Right lobe of liver (tissue), 6 donors: Measurements from ENCODE around the gene UQCR10. TPM values are rescaled to one million over a fixed set of nuclear protein-coding genes. Genes with fewer than 3 reads are reported as not detected.
A peak's percentile ranks its signal among the peaks of the same experiment; 100 is the strongest.

Experiments
- ATAC-seq, 4 donors: fragments of 200-7000 bp; cut with Tn5 transposase; one replicate each; pipeline ENCODE4 v1.9.1; 2020; ENCODE audit warnings: mild to moderate bottlenecking in 4 of 4, moderate library complexity in 4 of 4
- DNase-seq, 3 donors: peaks; one replicate each; pipeline ENCODE4 v3.0.0-alpha.2; 2020
- H3K27ac ChIP-seq, 3 donors: fragments of 200-600 bp; one replicate each; pipeline ENCODE4 v1.8.0; 2022
- H3K27me3 ChIP-seq, 2 donors: fragments of 200-600 bp; one replicate each; pipeline ENCODE4 v1.8.0; 2022
- H3K36me3 ChIP-seq, 4 donors: fragments of 200-600 bp; sonication (generic) in 1 of 4; one replicate each; pipeline versions ENCODE4 v1.5.1 to v1.8.0; 2017 to 2022; ENCODE audit warnings: control low read depth in 1 of 4
- H3K4me1 ChIP-seq, 4 donors: fragments of 200-600 bp; sonication (generic) in 1 of 4; one replicate each; pipeline versions ENCODE4 v1.5.1 to v1.8.0; 2017 to 2022; ENCODE audit warnings: control low read depth in 1 of 4
- H3K4me3 ChIP-seq, 3 donors: fragments of 200-600 bp; one replicate each; pipeline ENCODE4 v1.8.0; 2022
- H3K9me3 ChIP-seq, 4 donors: fragments of 200-600 bp; sonication (generic) in 1 of 4; one replicate each; pipeline versions ENCODE4 v1.5.1 to v1.8.0; 2017 to 2022; ENCODE audit warnings: control low read depth in 1 of 4
- CTCF ChIP-seq, 4 donors: fragments of 200-600 bp in 3 of 4; fragments of 450-650 bp in 1 of 4; IDR thresholded peaks; one replicate each; pipeline versions ENCODE4 v1.5.1 to v1.8.0; 2016 to 2022; ENCODE audit warnings: antibody characterized with exemption in 4 of 4, mild to moderate bottlenecking in 2 of 4
- POLR2A ChIP-seq: fragments of 450-650 bp; IDR thresholded peaks from one replicate; pipeline ENCODE4 v1.6.1; 2017; ENCODE audit warnings: antibody characterized with exemption, mild to moderate bottlenecking
- WGBS: methylation state at CpG from one replicate; pipeline ENCODE4 v1.1.6; 2018; ENCODE audit warnings: low coverage, low lambda C conversion rate; ENCODE audit not compliant: insufficient coverage; ENCODE audit errors: missing lambda C conversion rate; 5-methylcytosine and 5-hydroxymethylcytosine counted together
- intact Hi-C, 2 donors: fragments of 100-400 bp; cut with DNase I; formaldehyde crosslinking; loops; one replicate each; pipeline versions ENCODE4 v1.11.2 to v1.14.1; 2022
- total RNA-seq, 6 experiments: library from RNA; depleted of rRNA in 2 of 6; stranded (reverse); fragments of >200 nt in 2 of 6; fragmentation: NEBNext Ultra II Directional in 3 of 6; extraction: Animal tissue kit (Norgen Biotek cat#: 25700) in 3 of 6; gene quantifications; one replicate each; pipeline versions ENCODE4 v1.1.0 to v1.2.4, GENCODE V29; 2016 to 2023
- donor health status: DM: no; HTN: yes; CAD: no.
- donor health status: DM: no; HTN: no; CAD: no.
- donor health status: DM: no; HTN: no; CAD: no.
- donor health status: DM: no; HTN: yes; CAD: no.
- donor health status: DM: no; HTN: yes; CAD: no.

Gene UQCR10
- total RNA-seq, 6 experiments from 2014 or later = 57.4 to 71.6 (median 64.0) TPM

DNA sequence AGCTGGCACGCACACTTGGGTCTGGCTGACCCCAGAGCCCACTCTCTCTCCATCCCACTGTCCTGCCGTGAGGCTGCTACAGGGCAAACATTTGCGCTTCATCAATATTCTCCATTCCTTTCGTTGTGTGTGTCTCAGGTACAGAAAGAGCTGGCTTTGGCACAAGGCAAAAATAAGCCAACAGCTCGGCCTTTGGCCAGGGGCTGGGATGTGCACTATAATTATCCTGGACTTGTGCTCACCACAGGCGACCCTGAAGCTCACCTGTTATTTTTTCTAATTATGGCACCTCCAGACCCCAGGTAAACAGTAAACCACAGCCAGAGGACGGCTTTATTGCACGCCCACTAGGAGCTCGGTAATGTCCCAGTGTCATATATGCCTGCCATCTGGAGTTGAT, 11.3 kb upstream of the UQCR10 start:
- no peak overlapping the region for H3K4me3 ChIP-seq
- H3K9me3 ChIP-seq = no peaks in the 10 kb centered on the region
- H3K4me1 ChIP-seq = peaks cover 0 to 14% (median 0%) of the 10 kb centered on the region in 4 donors
- DNase-seq (no peak), ATAC-seq (no peak)
- WGBS = 63% methylated on average over 9 of the region's 9 CpGs
- no peaks in the 10 kb centered on the region for H3K36me3 ChIP-seq
- intact Hi-C loops = no loop called here
- H3K27ac ChIP-seq = no peak overlapping the region
- no peak for TF ChIP-seq CTCF (IDR thresholded peaks at IDR 0.05)
- TF ChIP-seq POLR2A = no peak
- H3K27me3 ChIP-seq = no peaks in the 10 kb centered on the region

GRCh38 chr22:29756341-29756740, 10.8 kb upstream of the UQCR10 start:
- Histone ChIP-seq H3K27ac (no peak overlapping the region), H3K4me1 (peaks cover 0 to 10% (median 0%) of the 10 kb centered on the region in 4 donors), H3K9me3 (no peaks in the 10 kb centered on the region), H3K27me3 (no peaks in the 10 kb centered on the region), H3K4me3 (no peak overlapping the region), H3K36me3 (no peaks in the 10 kb centered on the region)
- TF ChIP-seq CTCF (IDR thresholded peaks at IDR 0.05) = no peak
- no peak for TF ChIP-seq POLR2A
- whole genome bisulfite sequencing = 87% methylated on average over 6 of the region's 7 CpGs
- ATAC-seq (no peak), DNase-seq (no peak)
- intact Hi-C loops = no loop called here

- no peak for TF ChIP-seq CTCF (IDR thresholded peaks at IDR 0.05)
- Histone ChIP-seq H3K27ac (no peak overlapping the region), H3K4me1 (peaks cover 0 to 10% (median 0%) of the 10 kb centered on the region in 4 donors), H3K4me3 (no peak overlapping the region), H3K27me3 (no peaks in the 10 kb centered on the region), H3K9me3 (no peaks in the 10 kb centered on the region), H3K36me3 (no peaks in the 10 kb centered on the region)
- WGBS = 72% methylated on average over 3 of the region's 3 CpGs
- intact Hi-C loops = no loop called here
- DNase-seq (no peak), ATAC-seq (peak in 1 of 4 donors; percentile 19)
Observed at GRCh38 chr22:29757096-29757495, 10.1 kb upstream of the UQCR10 start.

DNA sequence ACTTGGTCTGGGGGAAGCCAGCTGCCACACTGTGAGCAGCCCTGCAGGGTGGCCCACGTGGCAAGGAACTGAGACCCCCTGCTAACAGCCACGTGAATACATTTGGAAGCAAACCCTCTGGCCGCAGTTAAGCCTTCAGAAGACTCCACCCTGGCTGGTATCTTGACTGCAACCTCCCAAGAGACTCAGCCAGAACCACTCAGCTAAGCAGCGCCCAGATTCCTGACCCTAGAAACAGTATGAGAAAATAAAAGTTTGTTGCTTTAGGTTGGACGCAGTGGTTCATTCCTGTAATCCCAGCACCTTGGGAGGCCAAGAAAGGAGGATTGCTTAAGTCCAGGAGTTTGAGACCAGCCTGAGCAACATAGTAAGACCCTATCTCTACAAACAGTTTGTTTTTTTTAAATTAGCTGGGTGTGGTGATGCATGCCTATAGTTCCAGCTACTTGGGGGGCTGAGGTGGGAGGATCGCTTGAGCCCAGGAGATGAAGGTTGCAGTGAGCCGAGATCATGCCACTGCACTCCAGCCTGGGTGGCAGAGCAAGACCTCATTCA, 9.0 kb upstream of the UQCR10 start:
- Histone ChIP-seq H3K27me3 (no peaks in the 10 kb centered on the region), H3K36me3 (no peaks in the 10 kb centered on the region), H3K4me3 (no peak overlapping the region), H3K27ac (no peak overlapping the region), H3K9me3 (no peaks in the 10 kb centered on the region), H3K4me1 (peaks cover 0 to 10% (median 0%) of the 10 kb centered on the region in 4 donors)
- TF ChIP-seq POLR2A = no peak
- TF ChIP-seq CTCF (IDR thresholded peaks at IDR 0.05) = no peak
- intact Hi-C loops = no loop called here
- DNase-seq = no peak
- 91% methylated on average over 5 of the region's 7 CpGs for WGBS
- ATAC-seq = no peak

DNA sequence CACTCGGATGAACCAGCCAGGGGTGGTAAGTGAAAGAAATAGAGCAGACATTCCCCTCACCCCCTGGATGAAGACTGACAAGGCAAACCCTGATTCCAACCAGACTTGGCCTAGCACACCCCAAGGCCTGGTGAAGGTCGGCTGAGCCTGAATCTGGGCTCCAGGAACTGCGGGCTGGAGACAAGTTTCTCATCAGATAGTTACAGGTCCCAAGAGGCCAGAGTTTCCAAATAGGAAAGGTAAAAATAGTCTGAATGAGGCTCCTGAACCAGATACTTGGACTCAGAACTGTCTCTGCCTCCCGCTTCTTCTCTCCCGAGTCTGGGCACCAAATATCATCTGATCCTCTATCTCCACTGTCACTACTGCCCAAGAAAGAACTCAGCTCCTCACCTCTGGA, 8.2 kb upstream of the UQCR10 start:
- 81% methylated on average over 3 of the region's 5 CpGs for WGBS
- Histone ChIP-seq H3K36me3 (no peaks in the 10 kb centered on the region), H3K4me3 (no peak overlapping the region), H3K9me3 (no peaks in the 10 kb centered on the region), H3K4me1 (peaks cover 0 to 5% (median 0%) of the 10 kb centered on the region in 4 donors), H3K27ac (no peak overlapping the region), H3K27me3 (no peaks in the 10 kb centered on the region)
- ATAC-seq (no peak), DNase-seq (no peak)
- TF ChIP-seq CTCF (IDR thresholded peaks at IDR 0.05) = no peak
- no peak for TF ChIP-seq POLR2A
- intact Hi-C loops = no loop called here
